ENCODE results near the gene PALM2AKAP2. TPM values are rescaled to one million over a fixed set of nuclear protein-coding genes. Genes with fewer than 3 reads are reported as not detected.

Gene PALM2AKAP2
- not detected for total RNA-seq
- polyA plus RNA-seq (2013, experiment 1 of 2) = not detected
- polyA plus RNA-seq (2013, experiment 2 of 2) = 0.54 TPM
- total RNA-seq = 17.2 to 251 (median 61.4) reads per million in 172 experiments

GRCh38 chr9:109779711-109780452 is at the start of gene PALM2AKAP2:
PALM2AKAP2 (plus strand) TSS chr9:109780198; CDS start chr9:109780489, 291 bp downstream.
- TF ChIP-seq, protein P1, sequence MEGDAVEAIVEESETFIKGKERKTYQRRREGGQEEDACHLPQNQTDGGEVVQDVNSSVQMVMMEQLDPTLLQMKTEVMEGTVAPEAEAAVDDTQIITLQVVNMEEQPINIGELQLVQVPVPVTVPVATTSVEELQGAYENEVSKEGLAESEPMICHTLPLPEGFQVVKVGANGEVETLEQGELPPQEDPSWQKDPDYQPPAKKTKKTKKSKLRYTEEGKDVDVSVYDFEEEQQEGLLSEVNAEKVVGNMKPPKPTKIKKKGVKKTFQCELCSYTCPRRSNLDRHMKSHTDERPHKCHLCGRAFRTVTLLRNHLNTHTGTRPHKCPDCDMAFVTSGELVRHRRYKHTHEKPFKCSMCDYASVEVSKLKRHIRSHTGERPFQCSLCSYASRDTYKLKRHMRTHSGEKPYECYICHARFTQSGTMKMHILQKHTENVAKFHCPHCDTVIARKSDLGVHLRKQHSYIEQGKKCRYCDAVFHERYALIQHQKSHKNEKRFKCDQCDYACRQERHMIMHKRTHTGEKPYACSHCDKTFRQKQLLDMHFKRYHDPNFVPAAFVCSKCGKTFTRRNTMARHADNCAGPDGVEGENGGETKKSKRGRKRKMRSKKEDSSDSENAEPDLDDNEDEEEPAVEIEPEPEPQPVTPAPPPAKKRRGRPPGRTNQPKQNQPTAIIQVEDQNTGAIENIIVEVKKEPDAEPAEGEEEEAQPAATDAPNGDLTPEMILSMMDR (IDR thresholded peaks at IDR 0.05) = no peak
- Histone ChIP-seq H3K4me3 (ENCODE audit: low read length) (no peak within 1 kb of the TSS), H3K4me1 (ENCODE audit: insufficient read depth, low read length) (no peaks in the 10 kb centered on the region), H3K27ac (ENCODE audit: low read depth in 1 of 2, low read length in 2 of 2) (no peak within 1 kb of the TSS), H3K36me3 (ENCODE audit: insufficient read depth, low read length) (no peaks in the 10 kb centered on the region), H3K9me3 (ENCODE audit: control insufficient read depth in 1 of 2, insufficient read depth in 1 of 2, low read length in 2 of 2) (peaks cover 0 to 7% of the 10 kb centered on the region in 2 experiments), H3K27me3 (ENCODE audit: control insufficient read depth in 1 of 2, insufficient read depth in 2 of 2, low read length in 2 of 2) (peaks cover 19 to 36% of the 10 kb centered on the region in 2 experiments)
- ATAC-seq (ENCODE audit: poor library complexity) (no peak), DNase-seq (no peak)
- Mint-ChIP-seq H3K27ac (no peak within 1 kb of the TSS), H3K4me3 (no peak within 1 kb of the TSS), H3K36me3 (ENCODE audit: low read depth) (no peaks in the 10 kb centered on the region), H3K4me1 (ENCODE audit: low read depth) (no peaks in the 10 kb centered on the region), H3K27me3 (peaks cover 59% of the 10 kb centered on the region), H3K9me3 (no peaks in the 10 kb centered on the region)
- ChIA-PET POLR2A (no interaction called here), CTCF (no interaction called here)
- intact Hi-C loops (cut with DNase I, micrococcal nuclease) = no loop called here

DNA sequence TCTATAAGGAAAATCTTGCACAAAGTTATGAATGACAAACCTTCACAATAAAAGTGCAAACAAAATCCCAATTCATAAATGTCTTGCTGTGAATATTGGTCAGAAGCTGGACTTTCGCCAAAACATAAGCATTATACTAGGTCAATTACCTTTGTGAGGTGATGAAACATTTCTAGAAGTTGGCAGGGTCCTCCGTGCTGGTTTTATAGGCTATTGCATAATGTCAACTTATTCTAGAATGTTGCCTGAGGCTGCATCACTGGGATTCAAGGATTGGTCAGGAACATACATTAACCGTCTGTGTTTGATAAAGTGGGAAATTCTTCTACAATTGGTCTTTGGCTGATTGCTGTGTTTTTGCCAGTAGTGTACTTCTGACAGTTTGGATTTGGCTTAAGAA is 49.8 kb upstream of the PALM2AKAP2 start:
- H3K9me3 Mint-ChIP-seq = no peaks in the 10 kb centered on the region
- Histone ChIP-seq H3K27ac (ENCODE audit: low read depth in 1 of 2, low read length in 2 of 2) (no peak overlapping the region), H3K4me1 (ENCODE audit: insufficient read depth, low read length) (no peaks in the 10 kb centered on the region), H3K9me3 (ENCODE audit: control insufficient read depth in 1 of 2, insufficient read depth in 1 of 2, low read length in 2 of 2) (no peaks in the 10 kb centered on the region), H3K36me3 (ENCODE audit: insufficient read depth, low read length) (no peaks in the 10 kb centered on the region), H3K27me3 (ENCODE audit: control insufficient read depth in 1 of 2, insufficient read depth in 2 of 2, low read length in 2 of 2) (no peaks in the 10 kb centered on the region), H3K4me3 (ENCODE audit: low read length) (no peak overlapping the region)
- intact Hi-C loops (cut with DNase I, micrococcal nuclease) = no loop called here
- ATAC-seq (ENCODE audit: poor library complexity) (no peak), DNase-seq (no peak)
- peaks cover 4% of the 10 kb centered on the region for H3K27me3 Mint-ChIP-seq
- H3K36me3 Mint-ChIP-seq (ENCODE audit: low read depth) = no peaks in the 10 kb centered on the region
- H3K4me1 Mint-ChIP-seq (ENCODE audit: low read depth) = no peaks in the 10 kb centered on the region
- POLR2A ChIA-PET = no interaction called here
- TF ChIP-seq, protein P1 (IDR thresholded peaks at IDR 0.05) = no peak
- no peak overlapping the region for H3K4me3 Mint-ChIP-seq
- CTCF ChIA-PET = no interaction called here
- no peak overlapping the region for H3K27ac Mint-ChIP-seq

GRCh38 chr9:109733690-109734089 is 46.3 kb upstream of the PALM2AKAP2 start:
- Histone ChIP-seq H3K9me3 (ENCODE audit: control insufficient read depth in 1 of 2, insufficient read depth in 1 of 2, low read length in 2 of 2) (no peaks in the 10 kb centered on the region), H3K4me1 (ENCODE audit: insufficient read depth, low read length) (no peaks in the 10 kb centered on the region), H3K4me3 (ENCODE audit: low read length) (no peak overlapping the region), H3K27me3 (ENCODE audit: control insufficient read depth in 1 of 2, insufficient read depth in 2 of 2, low read length in 2 of 2) (no peaks in the 10 kb centered on the region), H3K27ac (ENCODE audit: low read depth in 1 of 2, low read length in 2 of 2) (no peak overlapping the region), H3K36me3 (ENCODE audit: insufficient read depth, low read length) (no peaks in the 10 kb centered on the region)
- Mint-ChIP-seq H3K4me3 (no peak overlapping the region), H3K27ac (no peak overlapping the region), H3K9me3 (no peaks in the 10 kb centered on the region), H3K4me1 (ENCODE audit: low read depth) (no peaks in the 10 kb centered on the region), H3K27me3 (peaks cover 14% of the 10 kb centered on the region), H3K36me3 (ENCODE audit: low read depth) (no peaks in the 10 kb centered on the region)
- DNase-seq (no peak), ATAC-seq (ENCODE audit: poor library complexity) (no peak)
- ChIA-PET POLR2A (no interaction called here), CTCF (no interaction called here)
- intact Hi-C loops (cut with DNase I, micrococcal nuclease) = no loop called here
- TF ChIP-seq, protein P1 (IDR thresholded peaks at IDR 0.05) = no peak

Data from CD4-positive, alpha-beta T cell (primary cell).